ENCODE data around the gene PDLIM1. TPM values are rescaled to one million over a fixed set of nuclear protein-coding genes. Genes with fewer than 3 reads are reported as not detected.

PDLIM1 gene
- total RNA-seq, 1 donor from 2014 or later: 358 TPM

GRCh38 chr10:95314192-95314918 lies 23.6 kb upstream of the PDLIM1 start:
- H3K4me3 ChIP-seq: no peak overlapping the region
- H3K27ac ChIP-seq (replicated peaks): peak overlapping the region; percentile 24
- TF ChIP-seq CTCF (IDR thresholded peaks at IDR 0.05; ENCODE audit: borderline replicate concordance): no peak
- no peak for DNase-seq
- H3K27me3 ChIP-seq (ENCODE audit: low read depth): no peaks in the 10 kb centered on the region
- intact Hi-C loops (cut with micrococcal nuclease): no loop called here
- H3K4me1 ChIP-seq: peaks cover 67% of the 10 kb centered on the region
- peaks cover 44% of the 10 kb centered on the region for H3K36me3 ChIP-seq
- no peaks in the 10 kb centered on the region for H3K9me3 ChIP-seq (replicated peaks)

GRCh38 chr10:95312986-95313495 lies 22.2 kb upstream of the PDLIM1 start:
- no peaks in the 10 kb centered on the region for H3K9me3 ChIP-seq (replicated peaks)
- DNase-seq: no peak
- peaks cover 80% of the 10 kb centered on the region for H3K4me1 ChIP-seq
- intact Hi-C loops (cut with micrococcal nuclease): no loop called here
- no peaks in the 10 kb centered on the region for H3K27me3 ChIP-seq (ENCODE audit: low read depth)
- no peak for TF ChIP-seq CTCF (IDR thresholded peaks at IDR 0.05; ENCODE audit: borderline replicate concordance)
- H3K36me3 ChIP-seq: peaks cover 35% of the 10 kb centered on the region
- peak overlapping the region; percentile 54 for H3K27ac ChIP-seq (replicated peaks)
- H3K4me3 ChIP-seq: no peak overlapping the region

GRCh38 chr10:95312257-95312656 lies 21.5 kb upstream of the PDLIM1 start:
- intact Hi-C loops (cut with micrococcal nuclease): no loop called here
- no peak for DNase-seq
- Histone ChIP-seq H3K4me1 (peaks cover 80% of the 10 kb centered on the region), H3K36me3 (peaks cover 34% of the 10 kb centered on the region), H3K27ac (replicated peaks) (peak overlapping the region; percentile 54), H3K9me3 (replicated peaks) (no peaks in the 10 kb centered on the region), H3K4me3 (no peak overlapping the region), H3K27me3 (ENCODE audit: low read depth) (no peaks in the 10 kb centered on the region)
- TF ChIP-seq CTCF (IDR thresholded peaks at IDR 0.05; ENCODE audit: borderline replicate concordance): no peak

GRCh38 chr10:95309958-95310357 lies 19.2 kb upstream of the PDLIM1 start:
- Histone ChIP-seq H3K27me3 (ENCODE audit: low read depth) (no peaks in the 10 kb centered on the region), H3K9me3 (replicated peaks) (no peaks in the 10 kb centered on the region), H3K4me3 (no peak overlapping the region), H3K27ac (replicated peaks) (peak overlapping the region; percentile 69), H3K4me1 (peaks cover 66% of the 10 kb centered on the region), H3K36me3 (peaks cover 19% of the 10 kb centered on the region)
- no peak for TF ChIP-seq CTCF (IDR thresholded peaks at IDR 0.05; ENCODE audit: borderline replicate concordance)
- intact Hi-C loops (cut with micrococcal nuclease): no loop called here
- DNase-seq: no peak

- Histone ChIP-seq H3K27ac (replicated peaks) (peak overlapping the region; percentile 69), H3K9me3 (replicated peaks) (no peaks in the 10 kb centered on the region), H3K27me3 (ENCODE audit: low read depth) (no peaks in the 10 kb centered on the region), H3K4me1 (peaks cover 53% of the 10 kb centered on the region), H3K36me3 (peaks cover 6% of the 10 kb centered on the region), H3K4me3 (no peak overlapping the region)
- no peak for TF ChIP-seq CTCF (IDR thresholded peaks at IDR 0.05; ENCODE audit: borderline replicate concordance)
- intact Hi-C loops (cut with micrococcal nuclease): no loop called here
- peak; percentile 54 for DNase-seq
Observed at GRCh38 chr10:95308389-95309302, 17.8 kb upstream of the PDLIM1 start.

Data from left ventricle myocardium inferior (tissue), 1 donor.